ENCODE results near the gene MYD88.
"Not testable (repeated sequence)": the region's sequence is repeated elsewhere in the genome, so short reads cannot be mapped to it uniquely, and the experiment has no call there.

MYD88 gene

DNA sequence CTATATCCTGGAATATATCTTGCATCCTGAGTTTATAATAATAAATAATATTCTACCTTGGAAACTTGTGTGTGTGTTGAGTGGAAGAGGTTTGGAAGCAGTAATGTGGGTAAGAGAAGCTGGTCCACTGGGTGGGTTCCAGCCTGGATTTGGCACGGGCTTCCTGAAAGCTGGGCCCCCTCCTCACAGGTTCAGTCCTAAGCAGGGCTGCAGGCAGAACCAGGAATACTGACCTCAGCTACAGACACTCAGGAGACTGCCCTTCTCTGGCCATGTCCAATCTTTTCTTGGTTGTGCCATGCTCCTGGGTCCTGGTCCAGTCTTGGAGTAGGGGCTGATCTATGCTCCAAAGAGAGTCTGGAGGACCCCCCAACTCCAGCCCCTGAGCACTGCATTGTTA, 4.5 kb downstream of the MYD88 start:
- no peak for DNase-seq (ENCODE audit: low spot score)

DNA sequence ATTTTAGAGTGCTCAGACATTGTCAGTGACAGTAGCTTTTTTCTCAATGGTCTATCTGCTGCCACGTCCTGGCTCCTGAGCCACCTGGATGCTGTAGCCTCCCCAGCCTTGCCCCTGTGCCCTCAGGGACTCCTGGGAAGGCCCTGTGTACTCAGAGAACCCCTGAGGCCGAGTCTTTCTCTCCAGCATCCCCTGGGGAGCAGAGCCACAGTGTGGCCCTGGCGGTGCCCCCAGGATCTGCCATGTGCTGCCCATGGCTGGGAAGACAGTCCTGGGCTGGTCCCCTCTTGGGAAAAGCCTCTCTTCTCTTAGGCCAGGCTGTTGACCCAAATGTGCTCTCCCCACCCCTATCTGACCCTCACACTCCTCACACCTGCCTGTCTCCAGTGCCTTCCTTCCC, 5.0 kb downstream of the MYD88 start:
- no peak for DNase-seq (ENCODE audit: low spot score)

DNA sequence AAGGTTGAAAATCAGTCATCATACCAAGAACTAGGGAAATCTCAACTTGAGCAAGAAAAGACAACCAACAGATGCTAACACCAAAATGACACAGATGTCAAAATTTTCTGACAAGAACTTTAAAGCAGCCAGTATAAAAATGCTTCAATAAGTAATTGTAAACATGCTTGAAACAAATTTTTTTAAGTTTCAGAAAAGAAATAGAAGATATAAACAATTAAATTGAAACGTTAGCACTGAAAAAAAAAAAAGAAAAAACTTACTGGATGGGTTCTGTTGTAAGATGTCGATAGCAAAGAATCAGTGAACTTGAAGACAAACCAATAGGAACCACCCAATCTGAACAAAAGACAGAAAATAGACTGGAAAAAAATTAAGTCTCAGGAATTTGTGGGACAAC, 8.0 kb downstream of the MYD88 start:
- DNase-seq (ENCODE audit: low spot score) = no peak

DNA sequence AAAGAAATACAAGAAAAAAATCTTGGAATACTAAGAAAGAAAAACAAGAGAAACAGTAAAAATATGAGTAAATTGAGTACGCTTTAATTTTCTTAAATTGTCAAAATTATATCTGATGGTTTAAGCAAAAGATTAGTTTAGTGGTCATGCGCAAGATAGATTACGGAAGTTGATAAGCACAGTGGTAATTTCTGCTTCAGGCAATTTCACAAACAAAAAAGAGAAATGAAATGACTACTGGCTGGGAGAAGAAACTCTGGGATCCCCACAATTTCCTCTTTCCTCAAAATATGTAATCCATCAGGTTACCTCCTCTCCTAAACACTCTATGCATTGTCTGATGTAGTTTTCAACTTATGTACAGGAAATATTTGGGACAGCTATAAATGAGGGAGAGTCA, 9.0 kb downstream of the MYD88 start:
- DNase-seq (ENCODE audit: low spot score) = no peak

DNA sequence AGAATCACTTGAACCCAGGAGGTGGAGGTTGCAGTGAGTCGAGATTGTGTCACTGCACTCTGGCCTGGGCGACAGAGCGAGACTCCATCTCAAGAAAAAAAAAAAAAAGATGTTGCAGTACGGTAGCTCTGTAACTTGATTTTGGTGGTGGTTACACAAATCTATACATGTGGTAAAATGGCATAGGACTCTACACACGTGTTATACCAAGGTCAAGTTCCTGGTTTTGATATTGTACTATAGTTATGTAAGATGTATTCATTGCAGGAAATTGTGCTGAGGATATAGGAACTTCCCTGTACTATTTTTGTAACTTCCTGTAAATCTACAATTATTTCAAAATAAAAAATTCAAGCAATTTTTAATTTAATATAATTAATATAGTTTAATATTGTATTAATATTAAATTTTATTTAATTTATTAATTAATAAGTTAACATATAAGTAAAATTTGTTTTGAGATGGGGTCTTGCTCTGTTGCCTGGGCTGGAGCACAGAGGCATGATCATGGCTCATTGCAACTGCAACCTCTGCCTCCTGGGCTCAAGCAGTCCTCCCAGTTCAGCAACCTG, 9.9 kb downstream of the MYD88 start:
- DNase-seq (ENCODE audit: low spot score) = no peak

DNA sequence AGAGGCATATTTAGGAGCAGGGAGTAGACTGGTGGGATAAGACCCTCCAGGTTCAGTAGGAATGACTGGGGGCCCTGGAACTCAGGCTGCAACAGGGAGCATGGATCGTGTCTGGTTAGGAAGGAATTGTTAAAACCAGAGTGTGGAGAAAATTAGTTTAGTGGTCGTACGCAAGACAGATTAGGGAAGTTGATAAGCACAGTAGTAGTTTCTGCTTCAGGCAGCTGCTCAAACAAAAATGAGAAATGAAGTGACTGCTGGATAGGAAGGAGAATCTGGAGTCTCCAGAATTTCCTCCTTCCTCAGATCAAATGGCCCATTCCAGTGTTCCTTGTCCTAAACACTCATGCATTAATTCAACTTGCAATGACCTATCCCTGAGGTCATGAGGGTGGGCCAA, 11.2 kb downstream of the MYD88 start:
- DNase-seq (ENCODE audit: low spot score) = no peak

DNA sequence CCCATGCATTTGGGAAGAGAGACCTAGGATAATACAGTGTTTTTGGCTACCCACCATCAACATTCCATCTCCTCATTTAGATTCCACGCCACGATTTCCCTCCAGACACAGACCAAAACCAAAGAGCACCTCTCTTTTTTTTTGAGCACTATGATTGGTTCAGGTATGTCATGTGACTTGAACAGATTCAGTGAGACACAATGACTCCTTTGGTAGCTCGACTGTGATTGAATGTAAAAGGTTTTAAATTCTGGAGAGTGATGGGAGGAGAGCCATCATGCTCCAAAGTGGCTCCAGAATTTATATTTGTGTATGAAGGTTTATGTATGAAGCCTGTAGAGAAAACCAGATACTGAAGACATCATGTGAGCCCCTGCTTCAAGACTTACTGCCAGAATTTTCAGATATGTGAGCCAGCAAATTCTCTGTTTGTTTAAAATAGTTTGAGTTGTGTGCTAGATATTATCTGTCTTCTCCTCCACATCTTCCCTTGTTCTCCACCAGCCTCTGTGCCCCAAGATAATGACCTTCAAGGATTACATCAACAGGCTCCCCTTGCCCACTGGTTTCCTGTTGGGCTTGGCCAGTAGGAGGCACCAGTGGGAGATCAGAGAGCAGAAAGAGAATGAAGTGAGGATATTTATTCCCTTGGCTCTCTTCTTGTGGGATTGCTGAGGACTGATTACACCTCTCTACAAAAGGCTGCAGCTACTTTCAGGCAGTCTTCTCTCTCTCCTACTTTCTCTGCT, 12.5 kb downstream of the MYD88 start:
- no peak for DNase-seq (ENCODE audit: low spot score)

DNA sequence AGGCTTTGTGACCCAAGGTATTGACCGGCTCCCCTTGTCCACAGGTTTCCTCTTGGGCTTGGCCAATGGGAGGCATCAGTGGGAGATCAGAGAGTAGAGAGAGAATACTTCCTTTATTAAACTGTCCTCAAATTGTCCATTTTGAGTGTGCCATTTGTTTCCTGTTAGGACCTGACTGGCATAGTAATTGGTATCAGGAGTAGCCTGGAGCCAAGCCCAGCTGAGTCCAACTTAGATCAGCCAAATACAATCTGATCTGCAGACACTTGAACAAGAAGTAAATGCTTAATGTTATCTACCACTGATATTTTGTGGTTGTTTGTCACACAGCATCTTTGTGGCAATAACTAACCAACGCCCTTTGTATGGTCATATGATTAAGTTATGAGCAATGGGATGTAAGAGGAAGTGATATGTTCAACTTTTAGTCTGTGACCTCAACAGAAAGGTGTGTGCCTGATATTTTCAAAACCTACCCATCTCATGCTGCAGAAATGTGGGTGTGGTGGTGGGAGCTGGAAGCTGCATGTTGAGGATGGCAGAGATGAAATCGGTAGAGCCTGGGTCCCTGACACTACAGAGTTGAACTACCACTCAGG, 13.3 kb downstream of the MYD88 start:
- no peak for DNase-seq (ENCODE audit: low spot score)

DNA sequence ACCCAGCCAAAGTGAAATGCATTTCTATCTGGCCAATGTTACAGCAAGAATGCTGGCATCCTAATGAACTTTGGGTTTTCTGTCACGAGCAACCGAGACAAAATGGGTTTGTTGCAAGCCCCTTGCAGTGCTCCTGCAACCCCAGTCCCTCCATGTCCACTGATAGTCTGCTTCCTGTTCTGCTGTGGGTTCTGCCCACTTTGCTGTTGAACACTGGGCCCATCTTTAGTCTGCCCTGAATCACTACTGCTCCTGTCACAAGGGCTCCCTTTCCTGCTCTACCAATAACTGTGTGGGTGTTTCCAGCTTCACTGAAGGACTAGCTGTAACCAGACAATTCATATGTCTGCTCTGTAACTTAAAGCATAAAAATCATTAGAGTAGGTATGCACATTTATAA, 14.1 kb downstream of the MYD88 start:
- DNase-seq (ENCODE audit: low spot score) = no peak

DNA sequence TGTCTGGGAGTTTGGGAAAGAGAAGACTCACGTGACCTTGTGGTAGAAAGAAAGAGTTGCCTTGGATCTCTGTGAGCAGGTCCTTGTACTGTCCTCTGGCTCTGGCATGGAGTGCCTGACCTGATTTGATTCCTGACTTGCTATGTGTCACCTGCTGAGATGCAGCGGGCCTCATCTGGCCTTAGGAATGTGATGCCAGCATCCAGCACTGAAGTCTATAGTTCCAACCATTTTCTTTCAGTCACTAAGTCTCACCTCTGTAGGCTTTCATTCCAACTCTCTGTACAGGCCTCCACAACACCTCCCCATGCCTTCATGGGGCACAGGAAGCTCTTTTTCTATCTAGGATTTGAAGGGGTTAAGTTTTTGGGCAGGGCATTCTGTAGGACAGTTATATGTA, 14.8 kb downstream of the MYD88 start:
- DNase-seq (ENCODE audit: low spot score) = no peak

DNA sequence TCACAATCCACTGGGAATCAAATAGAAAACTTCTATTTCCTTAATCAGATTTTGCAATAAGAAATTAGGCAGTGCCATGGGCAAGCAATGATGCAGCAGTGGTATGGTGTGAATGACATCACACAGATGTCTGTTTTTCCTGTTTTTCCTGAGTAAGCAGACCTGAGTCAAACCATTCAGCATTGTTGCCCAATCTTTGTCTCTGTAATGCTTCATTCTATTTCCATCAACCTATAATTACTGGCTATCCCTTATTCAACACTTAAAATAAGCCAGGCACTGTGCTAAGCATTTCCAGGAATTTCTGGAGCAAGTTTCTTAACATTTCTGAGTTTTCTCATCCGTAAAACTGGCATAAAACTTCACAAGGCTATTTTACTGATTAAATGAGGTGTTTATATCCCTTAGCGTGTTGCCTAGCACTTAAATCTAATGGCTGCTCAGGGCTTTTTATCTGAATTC, 15.6 kb downstream of the MYD88 start:
- DNase-seq (ENCODE audit: low spot score) = no peak

DNA sequence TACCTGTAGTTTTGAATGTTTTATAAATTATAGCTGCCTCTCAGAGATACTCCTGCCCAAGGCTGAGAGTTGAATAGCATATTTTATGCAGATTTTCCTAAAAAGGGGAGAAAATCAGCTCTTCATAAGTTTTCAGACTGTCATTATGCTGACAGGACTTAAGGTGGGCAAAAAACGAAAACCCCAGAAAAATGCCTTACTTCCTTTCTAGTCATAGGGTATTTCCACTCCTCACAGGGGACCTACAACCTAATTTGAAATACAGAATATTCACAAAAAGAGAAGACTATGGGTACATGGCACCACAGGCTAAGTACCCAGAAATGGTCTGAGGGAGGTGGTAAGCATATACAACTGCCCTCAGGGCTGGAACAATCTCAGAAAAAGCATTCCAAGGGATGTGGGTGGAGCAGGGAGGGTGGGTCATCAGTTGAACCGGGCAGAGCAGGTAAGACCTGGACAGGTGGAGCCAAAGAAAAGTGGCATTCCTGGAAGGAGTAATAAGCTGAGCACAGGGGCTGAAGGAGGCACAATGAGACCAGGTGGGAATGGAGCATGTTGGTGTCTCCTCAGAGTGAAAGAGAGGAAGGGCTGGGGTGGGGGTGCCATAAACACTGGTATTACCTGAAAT, 16.3 kb downstream of the MYD88 start:
- peak; percentile 24 for DNase-seq (ENCODE audit: low spot score)

DNA sequence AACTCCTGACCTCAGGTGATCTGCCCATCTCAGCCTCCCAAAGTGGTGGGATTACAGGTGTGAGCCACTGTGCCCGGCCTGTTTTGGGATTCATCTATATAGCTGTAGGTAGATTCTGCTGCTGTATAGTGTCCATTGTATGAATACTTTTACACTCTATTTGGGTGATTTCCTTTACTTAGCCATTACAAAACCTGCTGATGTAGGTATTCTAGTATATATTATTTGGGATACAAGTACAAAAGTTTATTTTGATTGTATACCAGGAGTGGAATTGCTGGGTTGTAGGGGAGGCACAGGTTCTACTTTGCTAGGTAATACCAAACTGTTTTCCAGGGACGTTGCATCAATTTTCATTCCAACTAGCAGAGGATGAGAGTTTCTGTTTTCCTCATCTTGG, 17.4 kb downstream of the MYD88 start:
- DNase-seq (ENCODE audit: low spot score) = no peak

DNA sequence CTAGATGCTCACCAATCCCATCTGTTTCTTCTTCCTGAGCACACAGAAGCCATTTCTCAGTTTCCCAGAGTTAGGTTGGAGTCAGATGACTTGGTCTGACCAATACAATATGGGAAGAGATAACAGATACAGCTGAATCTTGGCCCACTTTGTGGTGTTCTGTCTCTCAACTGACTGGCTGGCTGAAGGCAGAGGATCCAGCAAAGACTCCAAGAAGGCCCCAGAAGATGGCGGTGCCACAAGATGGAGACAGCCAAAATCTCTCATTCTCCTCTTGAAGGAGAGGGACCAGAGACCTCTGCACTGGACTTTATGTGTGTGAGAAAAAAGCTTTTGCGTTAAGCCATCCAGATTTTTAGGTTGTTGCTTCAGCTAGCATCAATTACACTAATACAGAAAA, 18.7 kb downstream of the MYD88 start:
- DNase-seq (ENCODE audit: low spot score) = no peak

DNA sequence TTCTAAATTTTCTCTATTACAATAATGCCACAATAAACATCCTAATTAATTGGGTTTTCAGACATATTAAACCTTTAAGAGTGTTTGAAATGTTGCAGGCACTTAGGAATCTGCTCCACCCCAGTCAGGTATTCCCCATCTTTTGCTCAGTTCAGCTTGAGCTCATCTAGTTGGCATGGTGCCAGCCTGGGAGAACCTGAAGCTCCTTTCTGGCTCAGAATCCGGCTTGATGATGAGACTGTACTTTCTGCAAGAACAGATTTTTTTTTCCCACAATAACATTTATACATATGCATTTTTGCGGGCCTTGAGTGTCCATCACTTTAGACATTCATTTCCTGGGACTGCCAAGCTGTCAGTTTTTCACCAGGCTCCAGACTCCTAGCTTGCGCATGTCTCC, 19.1 kb downstream of the MYD88 start:
- DNase-seq (ENCODE audit: low spot score) = no peak

DNA sequence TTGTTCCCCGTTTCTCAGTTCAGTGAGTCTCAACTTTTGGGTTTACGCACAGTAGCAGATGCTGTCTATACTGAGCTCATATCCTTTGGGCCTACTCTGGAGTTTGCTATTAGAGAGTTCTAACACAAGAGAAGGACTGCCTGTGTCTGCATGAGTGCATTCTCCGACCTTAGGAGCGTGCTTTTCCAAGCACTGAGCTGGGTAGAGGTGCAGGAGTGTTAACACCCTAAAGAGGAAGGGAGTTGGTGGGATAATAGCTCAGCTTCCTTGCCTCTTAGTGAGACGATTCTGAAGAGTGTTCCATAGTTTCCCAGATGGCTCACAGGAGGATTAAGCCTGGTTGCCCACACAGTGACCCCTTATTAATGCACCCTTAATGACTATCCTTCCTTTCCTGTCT, 20.0 kb downstream of the MYD88 start:
- no peak for DNase-seq (ENCODE audit: low spot score)

DNA sequence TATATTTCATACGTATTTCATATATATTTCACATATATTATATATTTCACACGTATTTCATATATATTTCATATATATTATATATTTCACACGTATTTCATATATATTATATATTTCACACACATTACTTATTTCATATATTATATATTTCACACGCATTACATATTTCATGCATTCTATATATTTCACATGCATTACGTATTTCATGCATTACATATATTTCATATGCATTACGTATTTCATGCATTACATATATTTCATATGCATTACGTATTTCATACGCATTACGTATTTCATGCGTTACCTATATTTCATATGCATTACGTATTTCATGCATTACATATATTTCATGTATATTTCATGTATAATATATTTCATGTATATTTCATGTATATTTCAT, 22.2 kb downstream of the MYD88 start:
- not testable (repeated sequence) for DNase-seq (ENCODE audit: low spot score)

DNA sequence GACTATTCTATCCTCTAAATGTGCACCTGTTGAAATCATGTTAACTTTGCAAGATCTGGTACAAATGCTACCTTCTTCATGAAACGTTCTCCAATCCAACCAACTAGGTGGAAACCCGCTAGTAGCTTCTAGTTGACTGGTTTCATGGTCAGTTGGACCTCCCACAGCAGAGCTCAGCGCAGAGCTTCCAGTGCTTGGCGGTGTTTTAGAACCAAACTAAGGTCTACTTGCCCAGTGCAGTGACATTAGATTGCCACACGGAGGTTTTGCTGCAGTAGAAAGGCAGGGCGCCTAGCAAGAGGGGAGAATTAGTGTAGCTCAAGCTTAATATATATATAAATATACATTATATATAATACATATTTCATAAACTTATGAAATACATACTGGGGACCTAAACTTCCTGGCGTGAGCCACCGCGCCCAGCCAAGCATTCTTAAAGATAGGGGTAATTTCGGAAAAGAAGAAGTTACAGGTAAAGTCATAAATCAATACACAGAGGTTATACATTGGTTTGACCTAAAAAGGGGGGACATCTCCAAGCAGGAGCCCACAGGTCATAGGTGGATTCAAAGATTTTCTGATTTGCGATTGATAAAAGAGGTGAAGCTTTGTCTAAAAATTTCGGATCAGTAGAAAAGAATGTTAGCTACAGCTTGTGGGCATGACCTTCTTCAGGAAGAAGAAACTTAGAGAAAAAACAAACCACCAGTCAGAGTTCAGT, 24.8 kb downstream of the MYD88 start:
- no peak for DNase-seq (ENCODE audit: low spot score)

DNA sequence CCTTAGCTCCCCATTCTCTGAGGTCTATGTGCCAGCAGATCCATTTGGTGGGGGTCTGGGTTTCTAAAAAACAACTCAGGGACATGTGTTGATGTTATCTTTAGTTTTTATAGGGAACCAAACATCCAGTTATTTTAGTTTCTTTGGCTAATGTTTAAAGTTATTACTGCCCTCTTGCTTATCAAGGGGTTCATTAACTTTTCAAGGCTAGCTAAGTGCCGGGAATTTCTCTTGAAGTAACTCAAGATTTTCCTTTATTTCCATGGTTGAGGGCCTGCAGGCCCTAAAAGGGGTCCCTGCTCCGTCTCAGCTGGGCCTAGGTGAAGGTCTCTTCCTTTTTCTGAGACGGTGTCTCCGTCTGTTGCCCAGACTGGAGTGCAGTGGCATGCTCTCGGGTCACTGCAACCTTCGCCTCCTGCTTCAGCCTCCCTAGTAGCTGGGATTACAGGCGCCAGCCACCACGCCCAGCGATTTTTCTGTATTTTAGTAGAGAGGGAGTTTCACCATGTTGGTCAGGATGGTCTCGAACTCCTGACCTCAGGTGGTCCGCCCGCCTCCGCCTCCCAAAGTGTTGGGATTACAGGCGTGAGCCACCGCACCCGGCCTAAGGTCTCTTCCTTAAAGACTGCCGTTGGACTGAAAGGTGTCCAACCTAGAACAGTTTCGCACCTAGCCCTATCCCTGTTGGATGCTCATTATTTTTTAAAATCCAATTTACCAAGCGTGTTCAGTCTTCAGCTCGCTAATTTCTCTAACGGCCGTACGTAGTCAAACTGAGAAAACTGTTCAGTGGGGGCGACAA, 25.6 kb downstream of the MYD88 start:
- no peak for DNase-seq (ENCODE audit: low spot score)

DNA sequence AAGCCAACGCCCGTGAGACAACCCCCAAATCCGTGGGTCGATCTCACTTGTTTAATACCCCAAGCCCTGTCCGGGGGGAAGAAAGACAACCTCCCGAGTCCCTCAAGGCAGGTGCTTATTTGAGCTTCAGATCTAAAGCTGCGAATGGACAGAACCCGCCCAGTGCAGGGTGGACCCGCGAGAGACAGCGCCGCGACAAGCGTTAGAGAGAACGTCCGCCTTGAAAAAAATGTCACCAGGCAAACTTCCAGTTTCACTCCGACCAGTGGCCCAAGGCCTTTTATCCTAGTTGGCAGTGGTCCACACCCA, 26.1 kb downstream of the MYD88 start:
- DNase-seq (ENCODE audit: low spot score) = no peak

DNA sequence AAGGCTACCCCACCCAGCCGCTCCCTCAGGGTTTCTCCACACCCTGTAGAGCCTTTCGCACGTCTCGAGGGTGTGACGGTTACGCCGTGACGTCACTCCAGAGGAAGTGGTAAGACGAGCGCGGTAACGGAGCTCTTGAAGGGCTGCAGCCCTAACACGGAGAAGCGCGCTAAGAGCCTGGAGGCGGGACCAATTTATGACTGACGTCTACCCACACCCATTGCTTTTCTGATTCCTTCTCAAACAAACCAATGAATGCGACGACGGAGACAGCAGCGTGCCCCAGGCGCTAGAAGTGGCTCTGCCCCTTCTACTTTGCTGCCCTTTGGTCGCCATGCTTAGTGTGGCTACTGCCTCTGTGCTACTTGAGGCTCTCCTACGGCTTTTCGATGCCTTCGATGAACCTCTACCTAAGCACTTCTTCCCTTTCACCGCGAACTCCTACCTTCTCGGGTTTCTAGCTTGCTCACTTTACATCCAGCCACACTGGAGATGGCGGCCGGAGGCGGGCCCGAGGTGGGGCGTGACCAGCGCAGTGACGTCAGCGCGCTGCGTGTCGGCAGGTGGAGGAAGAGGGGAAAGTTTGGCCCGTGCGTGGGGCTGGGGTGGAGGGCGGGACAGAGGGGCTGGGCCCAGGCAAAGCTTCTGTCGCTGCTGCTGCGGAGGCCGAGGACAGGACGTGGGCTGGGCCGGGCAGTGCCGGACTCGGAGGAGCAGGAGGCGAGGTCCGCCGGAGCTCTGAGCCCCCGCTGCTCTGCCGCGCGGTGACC, 26.7 kb downstream of the MYD88 start, which contains the start of gene OXSR1:
Gene OXSR1 (plus strand): TSS at position 586 of the 770 bp plus-strand sequence. CDS start 340 bp downstream, outside the sequence.
- peak; percentile 95 for DNase-seq (ENCODE audit: low spot score)

Data from iPS-NIHi11 (cell line).